Body of pancreas (tissue), 4 donors: ENCODE results near the gene TBATA. TPM values are rescaled to one million over a fixed set of nuclear protein-coding genes. Genes with fewer than 3 reads are reported as not detected.
A peak's percentile ranks its signal among the peaks of the same experiment; 100 is the strongest.

Experiments used
- ATAC-seq: fragments of 150-250 bp; one replicate; pipeline ENCODE4 v1.9.1; 2016
- DNase-seq, 4 donors: peaks; one replicate each; pipeline ENCODE4 v3.0.0-alpha.2; 2019
- H3K27ac ChIP-seq, 4 donors: fragments of 200-600 bp; sonication (generic); 1 replicate in 3 of 4; 2 replicates in 1 of 4; pipeline versions ENCODE4 v1.5.1 to v1.6.1; 2016 to 2019; ENCODE audit warnings: mild to moderate bottlenecking in 1 of 4, mixed read lengths in 1 of 4, moderate library complexity in 1 of 4
- H3K27me3 ChIP-seq, 2 donors: fragments of 200-600 bp; sonication (generic); one replicate each; pipeline ENCODE4 v1.6.0; 2016; ENCODE audit warnings: mild to moderate bottlenecking in 1 of 2
- H3K36me3 ChIP-seq, 2 donors: fragments of 200-600 bp; sonication (generic); replicated peaks in 1 of 2; 2 replicates each; pipeline ENCODE4 v1.5.1; 2016; ENCODE audit warnings: low read depth in 2 of 2; ENCODE audit not compliant: insufficient read depth in 1 of 2
- H3K4me1 ChIP-seq: fragments of 200-600 bp; sonication (generic); one replicate; pipeline ENCODE4 v1.6.0; 2016
- H3K4me3 ChIP-seq, 2 donors: fragments of 200-600 bp; sonication (generic); 1 replicate in 1 of 2; 2 replicates in 1 of 2; pipeline ENCODE4 v1.5.1; 2016 to 2019
- H3K9me3 ChIP-seq, 3 donors: fragments of 200-600 bp; sonication (generic); 1 replicate in 2 of 3; 2 replicates in 1 of 3; pipeline ENCODE4 v1.5.1; 2016
- POLR2A ChIP-seq, 3 donors: fragments of 450-650 bp; IDR thresholded peaks; one replicate each; pipeline ENCODE4 v1.6.1; 2016; ENCODE audit warnings: antibody characterized with exemption in 3 of 3, mild to moderate bottlenecking in 2 of 3
- WGBS, 2 donors: methylation state at CpG; one replicate each; pipeline ENCODE4 v1.1.5; 2017; 5-methylcytosine and 5-hydroxymethylcytosine counted together
- intact Hi-C: fragments of 100-400 bp; cut with DNase I; formaldehyde crosslinking; loops from one replicate; pipeline ENCODE4 v1.15.1; 2023
- total RNA-seq, 2 donors: library from RNA; depleted of rRNA; stranded (reverse); fragments of >200 nt; gene quantifications; one replicate each; pipeline ENCODE4 v1.1.0, GENCODE V29; 2016
- TF ChIP-seq, protein P1 (sequence below), 7 experiments: fragments of 450-650 bp in 4 of 7; fragments of 200-600 bp in 3 of 7; sonication (generic) in 3 of 7; IDR thresholded peaks; one replicate each; pipeline ENCODE4 v1.5.1; 2016 to 2019; ENCODE audit warnings: antibody characterized with exemption in 7 of 7

Gene TBATA, protein sequence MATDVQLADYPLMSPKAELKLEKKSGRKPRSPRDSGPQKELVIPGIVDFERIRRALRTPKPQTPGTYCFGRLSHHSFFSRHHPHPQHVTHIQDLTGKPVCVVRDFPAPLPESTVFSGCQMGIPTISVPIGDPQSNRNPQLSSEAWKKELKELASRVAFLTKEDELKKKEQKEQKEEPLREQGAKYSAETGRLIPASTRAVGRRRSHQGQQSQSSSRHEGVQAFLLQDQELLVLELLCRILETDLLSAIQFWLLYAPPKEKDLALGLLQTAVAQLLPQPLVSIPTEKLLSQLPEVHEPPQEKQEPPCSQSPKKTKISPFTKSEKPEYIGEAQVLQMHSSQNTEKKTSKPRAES
- not detected for total RNA-seq

GRCh38 chr10:70785190-70785589, at the start of gene TBATA:
Gene TBATA (minus strand): TSS chr10:70785377. CDS start chr10:70783379, 1,998 bp downstream.
- Histone ChIP-seq H3K27me3 (no peaks in the 10 kb centered on the region), H3K4me1 (no peaks in the 10 kb centered on the region), H3K4me3 (no peak within 1 kb of the TSS), H3K36me3 (no peaks in the 10 kb centered on the region), H3K9me3 (no peaks in the 10 kb centered on the region), H3K27ac (no peak within 1 kb of the TSS)
- DNase-seq (no peak), ATAC-seq (no peak)
- intact Hi-C loops: no loop called here
- TF ChIP-seq, protein P1, sequence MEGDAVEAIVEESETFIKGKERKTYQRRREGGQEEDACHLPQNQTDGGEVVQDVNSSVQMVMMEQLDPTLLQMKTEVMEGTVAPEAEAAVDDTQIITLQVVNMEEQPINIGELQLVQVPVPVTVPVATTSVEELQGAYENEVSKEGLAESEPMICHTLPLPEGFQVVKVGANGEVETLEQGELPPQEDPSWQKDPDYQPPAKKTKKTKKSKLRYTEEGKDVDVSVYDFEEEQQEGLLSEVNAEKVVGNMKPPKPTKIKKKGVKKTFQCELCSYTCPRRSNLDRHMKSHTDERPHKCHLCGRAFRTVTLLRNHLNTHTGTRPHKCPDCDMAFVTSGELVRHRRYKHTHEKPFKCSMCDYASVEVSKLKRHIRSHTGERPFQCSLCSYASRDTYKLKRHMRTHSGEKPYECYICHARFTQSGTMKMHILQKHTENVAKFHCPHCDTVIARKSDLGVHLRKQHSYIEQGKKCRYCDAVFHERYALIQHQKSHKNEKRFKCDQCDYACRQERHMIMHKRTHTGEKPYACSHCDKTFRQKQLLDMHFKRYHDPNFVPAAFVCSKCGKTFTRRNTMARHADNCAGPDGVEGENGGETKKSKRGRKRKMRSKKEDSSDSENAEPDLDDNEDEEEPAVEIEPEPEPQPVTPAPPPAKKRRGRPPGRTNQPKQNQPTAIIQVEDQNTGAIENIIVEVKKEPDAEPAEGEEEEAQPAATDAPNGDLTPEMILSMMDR (IDR thresholded peaks at IDR 0.05): no peak
- TF ChIP-seq POLR2A (IDR thresholded peaks at IDR 0.05): no peak
- 26 to 54% methylated on average over 4 of the region's 4 CpGs for WGBS, 2 donors

DNA sequence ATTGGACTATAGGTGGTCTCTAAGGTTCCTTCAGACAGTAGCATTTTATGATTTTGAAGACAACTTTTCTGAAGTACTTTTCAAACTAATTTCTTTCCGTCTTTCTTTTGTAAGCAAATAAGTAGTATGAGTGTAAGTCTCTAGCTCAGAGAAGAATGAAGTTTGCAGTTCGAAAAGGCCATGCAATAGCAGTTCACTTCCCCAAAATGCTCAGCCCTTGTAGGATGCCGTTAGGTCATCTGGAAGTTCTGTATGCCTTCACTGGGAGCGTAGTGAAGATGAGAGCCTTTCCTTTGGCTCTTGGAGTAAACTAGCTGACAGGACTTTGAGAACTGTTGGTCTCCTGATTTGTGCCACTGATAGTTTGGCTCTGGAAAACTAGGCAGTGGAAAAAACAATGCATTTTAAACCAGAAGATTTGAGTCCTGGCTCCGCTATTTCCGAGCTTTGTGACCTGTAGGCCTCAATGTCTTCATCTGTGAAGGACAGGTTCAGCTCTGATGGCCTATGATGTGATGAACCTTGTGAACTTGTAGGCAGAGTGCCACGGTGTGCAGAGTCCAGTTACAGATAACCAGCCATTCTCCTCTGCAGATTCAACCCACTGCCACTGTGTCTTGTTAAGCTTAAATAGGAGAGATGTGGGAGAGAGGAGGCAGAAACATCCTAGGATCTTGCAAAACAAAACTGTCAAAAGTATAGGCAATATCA, 49.4 kb upstream of the TBATA start:
- H3K4me1 ChIP-seq: peaks cover 25% of the 10 kb centered on the region
- intact Hi-C loops: no loop called here
- no peak overlapping the region for H3K27ac ChIP-seq
- no peaks in the 10 kb centered on the region for H3K27me3 ChIP-seq
- no peak overlapping the region for H3K4me3 ChIP-seq
- no peak for DNase-seq
- H3K36me3 ChIP-seq: no peaks in the 10 kb centered on the region
- no peak for ATAC-seq
- TF ChIP-seq POLR2A (IDR thresholded peaks at IDR 0.05): no peak
- TF ChIP-seq, protein P1 (IDR thresholded peaks at IDR 0.05): no peak
- no peaks in the 10 kb centered on the region for H3K9me3 ChIP-seq
- 78 to 90% methylated on average over 7 of the region's 7 CpGs for WGBS, 2 donors

- Histone ChIP-seq H3K4me3 (no peak overlapping the region), H3K27ac (no peak overlapping the region), H3K9me3 (no peaks in the 10 kb centered on the region), H3K27me3 (no peaks in the 10 kb centered on the region), H3K36me3 (no peaks in the 10 kb centered on the region), H3K4me1 (peaks cover 25% of the 10 kb centered on the region)
- ATAC-seq: no peak
- DNase-seq: no peak
- TF ChIP-seq, protein P1 (IDR thresholded peaks at IDR 0.05): no peak
- no peak for TF ChIP-seq POLR2A (IDR thresholded peaks at IDR 0.05)
- 91 to 94% methylated on average over 5 of the region's 5 CpGs for WGBS, 2 donors
- intact Hi-C loops: no loop called here
Observed at GRCh38 chr10:70834021-70834420, 48.8 kb upstream of the TBATA start.

DNA sequence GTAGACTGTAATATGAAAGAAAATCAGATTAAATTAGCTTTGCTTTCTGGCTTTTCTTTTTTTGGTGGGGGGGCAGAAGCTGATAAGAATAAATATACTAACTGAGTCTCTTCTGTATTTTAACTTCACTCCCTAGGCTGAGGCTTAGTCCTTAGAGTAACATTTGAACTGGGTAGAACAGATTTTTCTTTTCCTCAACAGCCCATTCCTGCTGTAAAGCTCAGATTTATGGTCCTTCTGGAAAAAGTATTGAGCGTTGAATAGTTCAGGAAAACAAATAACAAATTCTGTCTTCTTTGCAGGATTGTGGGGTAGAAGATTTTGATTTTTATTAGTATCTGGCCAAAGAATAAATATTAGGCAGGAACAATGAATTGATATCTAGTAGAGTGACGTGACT, 48.4 kb upstream of the TBATA start:
- intact Hi-C loops: no loop called here
- Histone ChIP-seq H3K27me3 (no peaks in the 10 kb centered on the region), H3K4me1 (peaks cover 25% of the 10 kb centered on the region), H3K27ac (peak overlapping the region in 1 of 4 donors; percentile 52), H3K36me3 (no peaks in the 10 kb centered on the region), H3K9me3 (no peaks in the 10 kb centered on the region), H3K4me3 (no peak overlapping the region)
- TF ChIP-seq, protein P1 (IDR thresholded peaks at IDR 0.05): no peak
- no peak for TF ChIP-seq POLR2A (IDR thresholded peaks at IDR 0.05)
- DNase-seq (no peak), ATAC-seq (no peak)
- WGBS, 2 donors: 83 to 87% methylated on average over 2 of the region's 2 CpGs
